GM18861 (cell line): ENCODE results near the gene RUBCN.

Experiments used
- ATAC-seq: cut with Tn5 transposase; IDR thresholded peaks from one replicate; pipeline ENCODE4 v1.9.1; 2021; ENCODE audit not compliant: unreplicated experiment

RUBCN gene

DNA sequence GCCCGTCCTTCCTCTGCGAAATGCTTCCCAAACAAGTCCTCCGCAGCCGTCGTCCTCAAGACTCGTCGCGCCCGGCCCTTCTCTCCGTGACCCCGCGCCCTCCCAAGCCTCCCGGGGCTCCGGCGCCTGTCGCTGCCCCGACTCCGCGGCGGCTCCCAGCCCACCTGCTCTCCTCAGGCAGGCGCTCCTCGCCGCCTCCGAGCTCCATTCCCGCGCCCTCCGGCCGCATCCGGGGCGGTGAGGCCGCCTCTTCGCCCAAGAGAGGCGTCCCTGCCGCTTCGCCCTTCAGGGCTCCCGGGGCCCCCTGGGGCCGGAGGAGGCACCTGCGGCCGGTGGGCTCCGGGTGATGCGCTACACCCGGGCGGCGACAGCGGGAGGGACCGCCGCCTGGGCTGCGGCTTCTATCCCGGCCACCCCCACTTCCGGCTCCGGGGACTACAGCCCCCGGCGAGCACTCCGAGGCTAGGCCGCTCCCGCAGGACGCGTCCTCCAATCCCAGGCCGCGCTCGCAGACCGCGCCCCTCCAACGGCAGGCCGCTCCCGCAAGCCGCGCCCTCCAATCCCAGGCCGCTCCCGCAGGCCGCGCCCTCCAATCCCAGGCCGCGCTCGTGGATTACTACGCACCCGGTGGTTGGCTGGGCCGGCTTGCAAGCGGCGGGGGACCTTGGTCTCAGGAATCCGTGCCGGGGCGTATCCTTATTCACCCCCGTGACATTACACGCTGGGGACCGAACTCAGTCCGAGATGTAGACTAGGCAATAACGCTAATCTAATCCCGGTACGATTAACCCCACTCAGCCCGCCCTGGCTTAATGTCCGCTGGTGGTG lies at the start of gene RUBCN:
RUBCN (minus strand) TSS at position 414 of the 828 bp plus-strand sequence; CDS start at position 229, 185 bp downstream.
- ATAC-seq: peak; percentile 83

- ATAC-seq: no peak
These were observed 47.4 kb upstream of the RUBCN start for GRCh38 chr3:197784019-197784585.

DNA sequence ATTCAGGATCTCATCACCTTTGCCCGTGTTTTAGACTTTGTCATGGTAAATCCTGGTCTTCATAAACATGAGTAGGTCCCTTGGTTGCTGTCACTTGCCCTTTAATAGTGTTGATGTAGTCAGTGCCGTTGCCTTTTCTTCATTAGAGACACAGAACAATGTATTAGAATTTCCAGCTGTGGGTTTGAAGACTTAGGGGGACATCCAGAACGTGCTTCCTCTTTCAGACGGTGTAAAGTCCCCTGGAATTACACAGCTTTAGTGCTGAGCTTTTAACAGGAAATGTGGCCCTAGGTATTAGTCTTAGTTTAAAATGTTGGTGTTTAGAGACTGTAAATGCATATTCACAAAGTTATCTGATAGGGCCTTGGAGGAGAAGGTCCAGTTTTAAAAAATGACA lies 45.5 kb upstream of the RUBCN start:
- peak; percentile 38 for ATAC-seq

DNA sequence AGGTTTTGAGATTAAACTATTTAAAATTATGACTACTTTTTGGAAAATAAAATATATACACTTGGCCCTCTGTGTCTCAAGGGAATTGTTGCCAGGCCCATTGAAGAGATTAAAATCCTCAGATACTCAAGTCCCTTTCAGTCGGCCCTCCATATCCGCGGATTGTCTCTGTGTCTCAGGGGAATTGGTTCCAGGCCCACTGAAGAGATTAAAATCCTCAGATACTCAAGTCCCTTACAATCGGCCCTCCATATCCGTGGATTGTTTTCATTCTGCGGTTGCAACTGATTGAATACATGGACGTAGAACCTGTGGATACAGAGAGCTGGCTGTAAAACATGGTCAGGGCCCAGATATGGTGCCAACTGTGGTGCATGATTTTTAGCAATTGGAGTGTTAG lies 38.6 kb upstream of the RUBCN start:
- ATAC-seq: no peak

DNA sequence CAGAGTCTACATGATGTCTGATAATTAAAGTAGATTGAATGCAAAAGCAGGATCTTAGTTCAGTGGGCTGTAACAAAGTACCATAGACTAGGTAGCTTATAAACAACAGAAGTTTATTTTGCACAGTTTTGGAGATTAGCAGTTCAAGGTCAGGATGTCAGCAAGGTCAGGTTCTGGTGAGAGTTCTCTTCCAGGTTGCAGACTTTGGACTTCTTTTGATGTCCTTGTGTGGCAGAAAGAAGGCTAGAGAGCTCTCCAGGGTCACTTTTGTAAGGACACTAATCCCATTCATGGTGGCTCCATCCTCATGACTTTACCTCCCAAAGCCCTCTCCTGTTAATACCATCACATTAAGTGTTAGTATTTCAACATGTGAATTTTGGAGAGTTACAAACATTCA lies 25.1 kb upstream of the RUBCN start:
- ATAC-seq: no peak

DNA sequence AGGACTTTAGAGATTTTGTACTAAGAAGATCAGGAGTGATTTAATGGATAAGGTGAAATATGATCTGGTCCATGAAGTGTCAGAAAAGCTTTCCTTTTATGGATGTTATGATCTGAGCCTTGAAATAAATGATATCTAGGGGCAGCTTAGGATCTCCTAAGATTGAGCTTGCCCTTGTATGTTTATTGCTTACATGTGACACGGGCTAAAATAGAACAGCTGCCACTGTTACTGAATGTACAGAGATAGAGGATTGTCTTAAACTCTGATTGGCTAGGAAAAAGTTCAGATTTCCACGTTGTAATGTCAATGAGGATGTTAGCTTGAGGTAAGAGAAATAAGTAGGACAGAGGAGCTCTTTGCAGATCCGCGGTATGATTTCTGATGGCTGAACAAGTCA lies 21.8 kb upstream of the RUBCN start:
- ATAC-seq: no peak

GRCh38 chr3:197756704-197757103 lies 20.0 kb upstream of the RUBCN start:
- ATAC-seq: no peak

DNA sequence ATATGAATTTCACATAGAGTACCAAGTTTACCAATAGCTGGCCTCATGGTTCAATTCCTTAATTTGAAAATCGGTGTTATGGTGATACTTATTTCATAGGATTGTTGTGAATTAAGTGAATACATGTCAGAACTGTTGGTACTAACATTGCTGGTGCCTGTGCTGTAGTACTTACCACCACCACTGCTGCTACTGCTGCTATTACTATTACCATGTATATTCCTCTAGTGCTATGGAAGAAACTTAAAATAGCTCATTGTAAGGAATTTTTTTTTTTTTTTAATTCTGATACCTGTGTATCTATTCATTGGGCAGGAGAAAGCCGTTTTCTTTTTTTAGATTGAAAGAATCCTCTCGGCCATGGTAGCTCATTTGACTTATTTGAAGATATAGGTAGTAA lies 16.6 kb upstream of the RUBCN start:
- ATAC-seq: no peak

DNA sequence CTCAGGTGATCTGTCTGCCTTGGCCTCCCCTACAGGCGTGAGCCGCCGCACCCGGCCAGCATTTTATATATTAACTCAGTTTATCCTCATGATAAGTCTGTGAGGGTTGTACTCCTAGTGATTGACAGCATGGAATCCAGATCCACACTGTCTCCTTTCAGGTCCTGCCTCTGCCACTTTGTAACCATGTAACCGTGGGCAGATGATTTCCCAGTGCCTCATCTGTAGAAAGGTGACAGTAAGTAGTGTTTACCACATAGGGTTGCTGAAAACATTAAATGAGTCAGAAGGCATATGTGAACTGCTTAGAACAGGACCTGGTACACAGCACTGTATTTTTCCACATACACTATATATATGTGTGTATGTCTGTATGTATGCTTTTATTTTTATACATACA lies 15.4 kb upstream of the RUBCN start:
- ATAC-seq: no peak

DNA sequence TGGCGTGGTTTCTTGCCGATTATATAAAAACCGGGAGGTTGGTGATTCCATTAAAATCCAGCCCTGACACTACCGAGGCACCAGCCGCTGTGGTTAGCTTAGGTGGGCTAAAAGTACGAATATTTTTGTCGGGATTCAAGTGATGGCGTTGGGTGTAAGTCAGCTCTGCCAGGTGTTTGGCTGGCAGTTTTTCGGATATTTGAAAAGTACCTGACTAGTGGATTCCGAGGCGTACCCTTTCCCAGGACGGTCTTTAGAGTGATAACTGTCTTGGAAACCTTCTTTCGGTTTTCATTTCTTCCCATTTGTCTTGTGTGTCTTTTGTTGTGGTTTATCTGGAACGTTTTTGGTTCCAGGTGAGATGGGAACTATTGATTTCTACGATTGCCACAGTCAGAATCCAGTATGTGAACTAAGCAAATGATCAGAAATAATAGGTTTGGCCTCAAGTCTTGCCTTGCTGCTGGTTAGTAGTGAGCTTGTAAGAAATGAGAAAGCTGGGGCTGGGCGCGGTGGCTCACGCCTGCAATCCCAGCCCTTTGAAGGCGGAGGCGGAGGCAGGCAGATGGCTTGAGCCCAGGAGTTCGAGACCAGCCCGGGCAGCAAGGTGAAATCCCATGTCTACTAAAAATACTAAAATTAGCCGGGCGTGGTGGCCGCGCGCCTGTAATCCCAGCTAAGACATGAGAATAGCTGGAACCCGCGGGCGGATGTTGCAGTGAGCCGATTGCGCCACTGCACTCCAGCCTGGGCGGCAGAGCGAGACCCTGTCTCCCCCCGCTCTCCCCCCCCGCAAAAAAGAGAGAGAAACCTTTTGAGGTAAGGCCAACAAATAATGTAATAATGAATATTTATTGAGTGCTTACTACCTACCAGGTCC lies 14.4 kb upstream of the RUBCN start:
- ATAC-seq: no peak

- ATAC-seq: peak; percentile 51
These were observed 13.7 kb upstream of the RUBCN start for GRCh38 chr3:197750396-197750831.

- ATAC-seq: peak; percentile 71
These were observed 13.1 kb upstream of the RUBCN start, which contains the start of gene FYTTD1 for GRCh38 chr3:197749601-197750395. TSS of gene FYTTD1 (plus strand) at chr3:197749883. CDS start at chr3:197749972, 89 bp downstream.

GRCh38 chr3:197749315-197749600 lies 12.6 kb upstream of the RUBCN start:
- peak; percentile 18 for ATAC-seq

- no peak for ATAC-seq
These were observed 12.1 kb upstream of the RUBCN start for GRCh38 chr3:197748597-197749314.

DNA sequence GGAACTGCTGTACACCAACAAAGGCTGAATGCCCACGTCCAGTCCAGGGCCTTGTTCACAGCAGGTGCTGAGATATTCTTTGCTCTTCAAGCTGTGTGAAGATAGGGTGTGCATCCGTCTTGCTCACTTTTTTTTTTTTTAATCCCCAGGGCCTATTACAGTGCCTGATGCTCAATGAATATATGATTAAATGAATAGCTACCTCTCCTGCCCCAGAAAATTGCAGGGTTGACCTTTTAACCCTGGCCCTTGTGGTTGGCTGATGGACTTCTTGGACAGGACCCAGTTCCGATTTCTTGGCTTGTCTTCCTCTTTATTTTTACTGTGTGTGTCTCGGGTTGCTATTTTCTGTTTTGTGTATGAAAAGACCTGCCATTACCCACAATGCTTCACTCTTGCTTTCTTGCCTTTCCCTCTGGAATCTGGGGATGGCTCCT lies 10.1 kb upstream of the RUBCN start:
- no peak for ATAC-seq

- no peak for ATAC-seq
These were observed 9.5 kb upstream of the RUBCN start for GRCh38 chr3:197746209-197746608.

- no peak for ATAC-seq
These were observed 6.1 kb upstream of the RUBCN start for GRCh38 chr3:197742787-197743186.

- ATAC-seq: no peak
These were observed 1.2 kb upstream of the RUBCN start for GRCh38 chr3:197737749-197738462.

DNA sequence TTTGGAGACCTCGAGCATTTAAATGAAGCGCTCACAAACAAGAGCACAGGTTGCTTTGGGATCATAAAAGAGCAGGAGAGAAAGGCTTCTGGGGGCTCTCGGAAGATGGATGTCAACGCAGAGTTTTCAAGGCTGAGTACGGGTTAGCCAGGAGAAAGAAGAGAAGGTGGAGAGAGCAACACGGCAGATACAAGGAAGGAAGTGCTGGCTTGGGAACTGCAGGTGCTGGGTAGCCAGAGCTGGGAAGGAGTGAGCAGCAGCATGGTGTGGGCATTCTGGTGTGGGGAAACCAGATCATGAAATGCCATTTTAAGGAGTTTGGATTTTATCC lies 580 bp upstream of the RUBCN start:
- no peak for ATAC-seq

DNA sequence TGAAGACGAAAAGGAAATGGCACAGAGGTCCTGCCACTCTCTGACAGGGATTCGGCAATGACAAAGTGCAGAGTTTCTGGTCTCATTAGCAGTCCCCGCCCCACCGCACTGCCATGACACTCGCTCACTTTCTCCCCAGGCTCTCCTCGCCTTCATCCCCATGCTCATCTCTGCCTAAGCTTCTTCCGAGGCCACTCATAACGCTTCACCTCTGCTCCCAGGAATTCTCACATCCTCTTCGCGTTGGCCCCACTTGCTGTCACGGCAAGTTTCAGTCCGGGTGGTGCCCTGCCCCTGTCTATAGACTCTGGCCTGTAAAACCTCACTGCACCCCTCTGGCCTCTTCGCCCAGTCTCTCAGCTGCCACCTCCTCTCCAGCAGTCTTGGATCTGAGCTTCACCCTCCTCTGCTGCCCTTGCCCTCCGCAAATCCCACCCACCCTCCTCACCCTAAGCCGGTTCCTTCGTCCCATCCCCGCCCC lies 654 bp downstream of the RUBCN start:
- ATAC-seq: no peak
